ENCODE measurements around the gene ZIM2. TPM values are rescaled to one million over a fixed set of nuclear protein-coding genes. Genes with fewer than 3 reads are reported as not detected.

Gene ZIM2
- total and polyA plus RNA-seq, 9 donors = 0.95 to 4.6 (median 1.9) TPM

GRCh38 chr19:56839652-56840450 is 675 bp downstream of the ZIM2 start:
- Histone ChIP-seq H3K27ac (ENCODE audit: low read length) (peak overlapping the region; percentile 97), H3K4me3 (ENCODE audit: low read length) (peak overlapping the region; percentile 83), H3K36me3 (ENCODE audit: control insufficient read depth, insufficient read depth, low read length) (peaks cover 9% of the 10 kb centered on the region), H3K27me3 (ENCODE audit: control insufficient read depth, insufficient read depth, low read length) (no peaks in the 10 kb centered on the region), H3K9me3 (replicated peaks; ENCODE audit: control insufficient read depth, low read depth, low read length) (no peaks in the 10 kb centered on the region), H3K4me1 (ENCODE audit: control insufficient read depth, insufficient read depth, low read length) (peaks cover 31% of the 10 kb centered on the region)
- WGBS (ENCODE audit: insufficient coverage) = 44% methylated on average over 48 of the region's 48 CpGs
- peak; percentile 99 for DNase-seq

- WGBS (ENCODE audit: insufficient coverage) = 41% methylated on average over 33 of the region's 34 CpGs
- peaks cover 35% of the 10 kb centered on the region for H3K4me1 ChIP-seq (ENCODE audit: control insufficient read depth, insufficient read depth, low read length)
- H3K9me3 ChIP-seq (replicated peaks; ENCODE audit: control insufficient read depth, low read depth, low read length) = no peaks in the 10 kb centered on the region
- H3K4me3 ChIP-seq (ENCODE audit: low read length) = peak overlapping the region; percentile 83
- peaks cover 15% of the 10 kb centered on the region for H3K36me3 ChIP-seq (ENCODE audit: control insufficient read depth, insufficient read depth, low read length)
- peak overlapping the region; percentile 97 for H3K27ac ChIP-seq (ENCODE audit: low read length)
- no peaks in the 10 kb centered on the region for H3K27me3 ChIP-seq (ENCODE audit: control insufficient read depth, insufficient read depth, low read length)
- DNase-seq = peak; percentile 99
Measured at GRCh38 chr19:56838909-56839651, 1.4 kb downstream of the ZIM2 start.

- H3K27ac ChIP-seq (ENCODE audit: low read length) = peak overlapping the region; percentile 97
- peak overlapping the region; percentile 72 for H3K4me3 ChIP-seq (ENCODE audit: low read length)
- 47% methylated on average over 36 of the region's 44 CpGs for WGBS (ENCODE audit: insufficient coverage)
- H3K4me1 ChIP-seq (ENCODE audit: control insufficient read depth, insufficient read depth, low read length) = peaks cover 39% of the 10 kb centered on the region
- H3K36me3 ChIP-seq (ENCODE audit: control insufficient read depth, insufficient read depth, low read length) = peaks cover 22% of the 10 kb centered on the region
- peak; percentile 81 for DNase-seq
- H3K9me3 ChIP-seq (replicated peaks; ENCODE audit: control insufficient read depth, low read depth, low read length) = no peaks in the 10 kb centered on the region
- no peaks in the 10 kb centered on the region for H3K27me3 ChIP-seq (ENCODE audit: control insufficient read depth, insufficient read depth, low read length)
Measured at GRCh38 chr19:56838024-56838908, 2.3 kb downstream of the ZIM2 start.

- Histone ChIP-seq H3K4me1 (ENCODE audit: control insufficient read depth, insufficient read depth, low read length) (peaks cover 40% of the 10 kb centered on the region), H3K27ac (ENCODE audit: low read length) (peak overlapping the region; percentile 97), H3K36me3 (ENCODE audit: control insufficient read depth, insufficient read depth, low read length) (peaks cover 29% of the 10 kb centered on the region), H3K9me3 (replicated peaks; ENCODE audit: control insufficient read depth, low read depth, low read length) (no peaks in the 10 kb centered on the region), H3K4me3 (ENCODE audit: low read length) (peak overlapping the region; percentile 72), H3K27me3 (ENCODE audit: control insufficient read depth, insufficient read depth, low read length) (no peaks in the 10 kb centered on the region)
- 44% methylated on average over 25 of the region's 25 CpGs for WGBS (ENCODE audit: insufficient coverage)
- peak; percentile 90 for DNase-seq
Measured at GRCh38 chr19:56837492-56838023, 3.0 kb downstream of the ZIM2 start.

- peak; percentile 40 for DNase-seq
- H3K36me3 ChIP-seq (ENCODE audit: control insufficient read depth, insufficient read depth, low read length) = peaks cover 35% of the 10 kb centered on the region
- H3K4me3 ChIP-seq (ENCODE audit: low read length) = peak overlapping the region; percentile 72
- no peaks in the 10 kb centered on the region for H3K27me3 ChIP-seq (ENCODE audit: control insufficient read depth, insufficient read depth, low read length)
- H3K4me1 ChIP-seq (ENCODE audit: control insufficient read depth, insufficient read depth, low read length) = peaks cover 45% of the 10 kb centered on the region
- no peaks in the 10 kb centered on the region for H3K9me3 ChIP-seq (replicated peaks; ENCODE audit: control insufficient read depth, low read depth, low read length)
- peak overlapping the region; percentile 97 for H3K27ac ChIP-seq (ENCODE audit: low read length)
- WGBS (ENCODE audit: insufficient coverage) = 43% methylated on average over 3 of the region's 6 CpGs
Measured at GRCh38 chr19:56837004-56837403, 3.5 kb downstream of the ZIM2 start.

- peak overlapping the region; percentile 75 for H3K27ac ChIP-seq (ENCODE audit: low read length)
- 55% methylated on average over 3 of the region's 9 CpGs for WGBS (ENCODE audit: insufficient coverage)
- no peaks in the 10 kb centered on the region for H3K27me3 ChIP-seq (ENCODE audit: control insufficient read depth, insufficient read depth, low read length)
- peaks cover 37% of the 10 kb centered on the region for H3K36me3 ChIP-seq (ENCODE audit: control insufficient read depth, insufficient read depth, low read length)
- no peak for DNase-seq
- H3K4me3 ChIP-seq (ENCODE audit: low read length) = no peak overlapping the region
- H3K4me1 ChIP-seq (ENCODE audit: control insufficient read depth, insufficient read depth, low read length) = peaks cover 45% of the 10 kb centered on the region
- no peaks in the 10 kb centered on the region for H3K9me3 ChIP-seq (replicated peaks; ENCODE audit: control insufficient read depth, low read depth, low read length)
Measured at GRCh38 chr19:56836059-56836458, 4.5 kb downstream of the ZIM2 start.

GRCh38 chr19:56835401-56835800 is 5.1 kb downstream of the ZIM2 start:
- Histone ChIP-seq H3K36me3 (ENCODE audit: control insufficient read depth, insufficient read depth, low read length) (peaks cover 37% of the 10 kb centered on the region), H3K9me3 (replicated peaks; ENCODE audit: control insufficient read depth, low read depth, low read length) (no peaks in the 10 kb centered on the region), H3K4me3 (ENCODE audit: low read length) (peak overlapping the region; percentile 3), H3K27ac (ENCODE audit: low read length) (peak overlapping the region; percentile 75), H3K4me1 (ENCODE audit: control insufficient read depth, insufficient read depth, low read length) (peaks cover 47% of the 10 kb centered on the region), H3K27me3 (ENCODE audit: control insufficient read depth, insufficient read depth, low read length) (no peaks in the 10 kb centered on the region)
- DNase-seq = peak; percentile 53

- no peaks in the 10 kb centered on the region for H3K27me3 ChIP-seq (ENCODE audit: control insufficient read depth, insufficient read depth, low read length)
- 87% methylated on average over 5 of the region's 5 CpGs for WGBS (ENCODE audit: insufficient coverage)
- H3K27ac ChIP-seq (ENCODE audit: low read length) = peak overlapping the region; percentile 75
- H3K36me3 ChIP-seq (ENCODE audit: control insufficient read depth, insufficient read depth, low read length) = peaks cover 38% of the 10 kb centered on the region
- DNase-seq = no peak
- H3K9me3 ChIP-seq (replicated peaks; ENCODE audit: control insufficient read depth, low read depth, low read length) = no peaks in the 10 kb centered on the region
- peaks cover 48% of the 10 kb centered on the region for H3K4me1 ChIP-seq (ENCODE audit: control insufficient read depth, insufficient read depth, low read length)
- H3K4me3 ChIP-seq (ENCODE audit: low read length) = peak overlapping the region; percentile 3
Measured at GRCh38 chr19:56834564-56835375, 5.8 kb downstream of the ZIM2 start.

- Histone ChIP-seq H3K27ac (ENCODE audit: low read length) (peak overlapping the region; percentile 59), H3K4me3 (ENCODE audit: low read length) (no peak overlapping the region), H3K9me3 (replicated peaks; ENCODE audit: control insufficient read depth, low read depth, low read length) (no peaks in the 10 kb centered on the region), H3K27me3 (ENCODE audit: control insufficient read depth, insufficient read depth, low read length) (no peaks in the 10 kb centered on the region), H3K36me3 (ENCODE audit: control insufficient read depth, insufficient read depth, low read length) (peaks cover 43% of the 10 kb centered on the region), H3K4me1 (ENCODE audit: control insufficient read depth, insufficient read depth, low read length) (peaks cover 46% of the 10 kb centered on the region)
- 60% methylated on average over 2 of the region's 5 CpGs for WGBS (ENCODE audit: insufficient coverage)
- DNase-seq = no peak
Measured at GRCh38 chr19:56832352-56832928, 8.1 kb downstream of the ZIM2 start.

Data from muscle of leg (tissue), 11 donors.